Parathyroid adenoma (tissue), 2 donors: ENCODE measurements around the gene PALLD.

Source experiments
- H2AFZ ChIP-seq: fragments of 300-600 bp; sonication (generic); one replicate; pipeline ENCODE4 v1.7.0; 2017; ENCODE audit warnings: antibody characterized with exemption, mild to moderate bottlenecking
- H3K27ac ChIP-seq: fragments of 300-600 bp; sonication (generic); one replicate; pipeline ENCODE4 v1.7.0; 2017
- H3K27me3 ChIP-seq: fragments of 300-600 bp; sonication (generic); one replicate; pipeline ENCODE4 v1.7.0; 2017; ENCODE audit warnings: low read length; ENCODE audit not compliant: control insufficient read depth, insufficient read depth
- H3K36me3 ChIP-seq: fragments of 300-600 bp; sonication (generic); one replicate; pipeline ENCODE4 v1.7.0; 2017; ENCODE audit warnings: low read length; ENCODE audit not compliant: control insufficient read depth, insufficient read depth
- H3K4me1 ChIP-seq: fragments of 300-600 bp; sonication (generic); one replicate; pipeline ENCODE4 v1.7.0; 2017; ENCODE audit warnings: control low read depth
- H3K4me2 ChIP-seq: fragments of 300-600 bp; sonication (generic); one replicate; pipeline ENCODE4 v1.7.0; 2017; ENCODE audit warnings: low read length
- H3K4me3 ChIP-seq: fragments of 300-600 bp; sonication (generic); one replicate; pipeline ENCODE4 v1.7.0; 2017; ENCODE audit warnings: low read depth, low read length
- H3K79me2 ChIP-seq: fragments of 300-600 bp; sonication (generic); one replicate; pipeline ENCODE4 v1.7.0; 2017; ENCODE audit warnings: control low read depth
- H3K9ac ChIP-seq: fragments of 300-600 bp; sonication (generic); one replicate; pipeline ENCODE4 v1.7.0; 2017; ENCODE audit warnings: mild to moderate bottlenecking
- H3K9me3 ChIP-seq: fragments of 300-600 bp; sonication (generic); one replicate; pipeline ENCODE4 v1.7.0; 2017; ENCODE audit warnings: low read length; ENCODE audit not compliant: control insufficient read depth
- CTCF ChIP-seq: fragments of 300-600 bp; sonication (generic); IDR thresholded peaks from one replicate; pipeline ENCODE4 v1.7.0; 2017; ENCODE audit warnings: antibody characterized with exemption, mild to moderate bottlenecking
- donor health status: primary hyperparathyroidism.

PALLD gene

GRCh38 chr4:168538632-168539031, 41.8 kb downstream of the PALLD start:
- Histone ChIP-seq H3K27me3 (no peaks in the 10 kb centered on the region), H3K79me2 (no peaks in the 10 kb centered on the region), H3K9ac (no peak overlapping the region), H3K9me3 (no peaks in the 10 kb centered on the region), H3K4me2 (no peak overlapping the region), H2AFZ (no peak overlapping the region), H3K27ac (no peak overlapping the region), H3K4me1 (no peaks in the 10 kb centered on the region), H3K36me3 (no peaks in the 10 kb centered on the region), H3K4me3 (no peak overlapping the region)
- TF ChIP-seq CTCF: no peak

GRCh38 chr4:168540086-168540485, 43.2 kb downstream of the PALLD start:
- Histone ChIP-seq H3K27ac (no peak overlapping the region), H3K4me3 (no peak overlapping the region), H3K4me2 (no peak overlapping the region), H3K27me3 (no peaks in the 10 kb centered on the region), H3K79me2 (no peaks in the 10 kb centered on the region), H3K4me1 (no peaks in the 10 kb centered on the region), H2AFZ (no peak overlapping the region), H3K9me3 (no peaks in the 10 kb centered on the region), H3K9ac (no peak overlapping the region), H3K36me3 (no peaks in the 10 kb centered on the region)
- no peak for TF ChIP-seq CTCF

GRCh38 chr4:168540503-168541265, 43.8 kb downstream of the PALLD start:
- no peaks in the 10 kb centered on the region for H3K27me3 ChIP-seq
- no peaks in the 10 kb centered on the region for H3K4me1 ChIP-seq
- no peak overlapping the region for H3K9ac ChIP-seq
- no peaks in the 10 kb centered on the region for H3K9me3 ChIP-seq
- H3K27ac ChIP-seq: no peak overlapping the region
- TF ChIP-seq CTCF: no peak
- no peak overlapping the region for H2AFZ ChIP-seq
- H3K4me3 ChIP-seq: no peak overlapping the region
- H3K79me2 ChIP-seq: no peaks in the 10 kb centered on the region
- H3K4me2 ChIP-seq: no peak overlapping the region
- no peaks in the 10 kb centered on the region for H3K36me3 ChIP-seq

GRCh38 chr4:168541266-168541953, 44.6 kb downstream of the PALLD start:
- no peak overlapping the region for H3K4me3 ChIP-seq
- no peak overlapping the region for H3K4me2 ChIP-seq
- no peaks in the 10 kb centered on the region for H3K9me3 ChIP-seq
- H3K79me2 ChIP-seq: no peaks in the 10 kb centered on the region
- no peak overlapping the region for H3K27ac ChIP-seq
- H3K4me1 ChIP-seq: no peaks in the 10 kb centered on the region
- TF ChIP-seq CTCF: no peak
- no peak overlapping the region for H3K9ac ChIP-seq
- H3K36me3 ChIP-seq: no peaks in the 10 kb centered on the region
- H2AFZ ChIP-seq: no peak overlapping the region
- H3K27me3 ChIP-seq: no peaks in the 10 kb centered on the region
